IPS DF 4.7 (cell line): ENCODE data around the gene TPM4.
"Not testable (repeated sequence)": the region's sequence is repeated elsewhere in the genome, so short reads cannot be mapped to it uniquely, and the experiment has no call there.

ENCODE experiments used
- DNase-seq: peaks from one replicate; pipeline ENCODE4 v3.0.0-alpha.2; 2013; ENCODE audit warnings: low spot score; ENCODE audit errors: extremely low read depth

Gene TPM4

DNA sequence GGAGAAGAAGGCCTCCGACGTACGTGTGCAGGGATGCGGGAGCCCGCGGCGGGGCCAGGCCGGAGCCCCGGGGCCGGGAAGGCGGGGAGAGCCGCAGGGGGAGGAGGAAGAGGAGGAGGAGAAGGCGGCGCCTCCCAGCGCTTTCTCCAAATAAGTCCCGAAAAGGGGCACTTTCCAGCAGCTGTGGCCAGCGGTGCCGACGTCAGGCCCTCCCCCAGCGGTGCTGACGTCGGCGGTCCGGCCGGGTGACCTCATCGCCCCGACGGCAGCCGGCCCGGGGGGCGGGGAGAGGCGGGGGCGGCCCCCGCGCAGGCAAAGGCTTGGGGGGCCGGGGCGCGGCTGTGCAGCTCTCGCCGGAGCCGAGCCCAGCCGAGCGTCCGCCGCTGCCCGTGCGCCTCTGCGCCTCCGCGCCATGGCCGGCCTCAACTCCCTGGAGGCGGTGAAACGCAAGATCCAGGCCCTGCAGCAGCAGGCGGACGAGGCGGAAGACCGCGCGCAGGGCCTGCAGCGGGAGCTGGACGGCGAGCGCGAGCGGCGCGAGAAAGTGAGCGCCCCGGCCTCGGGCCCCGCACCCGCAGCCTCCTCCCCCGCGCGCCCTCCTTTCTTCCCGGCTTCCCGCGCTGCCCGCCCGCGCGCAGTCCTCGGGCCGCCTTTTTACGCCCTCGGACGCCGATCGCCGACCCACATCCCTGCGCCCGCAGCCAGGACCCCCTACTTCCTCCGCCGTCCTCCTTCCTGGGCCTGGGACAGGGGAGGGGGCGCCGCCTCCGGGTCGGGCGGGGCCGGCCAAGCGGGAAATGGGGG is at the start of gene TPM4:
Gene TPM4 (plus strand): TSS at position 342 of the 804 bp plus-strand sequence. CDS start 71 bp downstream, at position 413.
- DNase-seq = no peak

DNA sequence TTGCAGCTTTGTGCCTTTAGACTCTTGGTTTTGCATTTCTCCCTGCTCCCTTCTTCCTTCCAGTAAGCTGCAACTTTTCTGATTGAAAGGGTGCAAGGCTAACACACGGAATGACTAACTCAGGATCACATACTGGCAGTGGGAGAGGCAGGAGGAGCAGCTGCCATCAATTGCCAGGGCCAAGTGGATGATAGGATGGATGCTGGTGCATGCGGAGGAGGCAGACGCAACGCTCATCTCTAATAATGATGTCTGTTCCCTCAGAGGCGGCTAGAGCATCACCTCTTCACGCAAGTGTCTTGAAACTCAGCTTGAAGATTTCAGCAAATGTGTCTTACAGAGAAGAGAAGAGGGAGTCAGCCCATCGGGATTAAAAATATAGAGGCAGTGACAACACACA is 49.5 kb upstream of the TPM4 start:
- DNase-seq = no peak

DNA sequence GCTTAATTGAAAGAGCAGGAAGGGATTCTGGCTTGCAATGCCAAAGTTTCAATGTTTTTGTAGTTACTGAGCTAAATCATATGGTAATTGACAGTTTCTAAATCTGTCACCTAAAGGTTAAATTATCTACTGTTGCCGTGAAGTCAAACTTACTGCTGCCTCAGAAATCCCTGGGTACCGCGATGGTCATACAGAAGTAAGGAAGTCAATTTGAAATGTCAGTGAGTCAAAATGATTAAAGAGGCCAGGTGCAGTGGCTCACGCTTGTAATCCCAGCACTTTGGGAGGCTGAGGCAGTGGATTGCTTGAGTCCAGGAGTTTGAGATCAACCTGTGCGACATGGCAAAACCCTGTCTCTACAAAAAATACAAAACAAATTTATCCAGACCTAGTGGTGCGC is 48.8 kb upstream of the TPM4 start:
- no peak for DNase-seq

DNA sequence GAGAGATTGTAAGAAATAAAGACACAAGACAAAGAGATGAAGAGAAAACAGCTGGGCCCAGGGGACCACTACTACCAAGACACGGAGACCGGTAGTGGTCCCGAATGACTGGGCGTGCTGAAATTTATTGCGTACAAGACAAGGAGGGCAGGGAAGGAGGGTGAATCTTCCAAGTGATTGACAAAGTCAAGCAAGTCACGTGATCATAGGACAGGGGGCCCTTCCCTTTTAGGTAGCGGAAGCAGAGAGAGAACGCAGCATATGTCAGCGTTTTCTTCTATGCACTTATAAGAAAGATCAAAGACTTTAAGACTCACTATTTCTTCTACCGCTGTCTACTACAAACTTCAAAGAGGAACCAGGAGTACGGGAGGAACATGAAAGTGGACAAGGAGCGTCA is 46.1 kb upstream of the TPM4 start:
- DNase-seq = not testable (repeated sequence)

GRCh38 chr19:16030964-16031871 is 45.1 kb upstream of the TPM4 start:
- DNase-seq = no peak

GRCh38 chr19:16031872-16032200 is 44.5 kb upstream of the TPM4 start:
- no peak for DNase-seq

DNA sequence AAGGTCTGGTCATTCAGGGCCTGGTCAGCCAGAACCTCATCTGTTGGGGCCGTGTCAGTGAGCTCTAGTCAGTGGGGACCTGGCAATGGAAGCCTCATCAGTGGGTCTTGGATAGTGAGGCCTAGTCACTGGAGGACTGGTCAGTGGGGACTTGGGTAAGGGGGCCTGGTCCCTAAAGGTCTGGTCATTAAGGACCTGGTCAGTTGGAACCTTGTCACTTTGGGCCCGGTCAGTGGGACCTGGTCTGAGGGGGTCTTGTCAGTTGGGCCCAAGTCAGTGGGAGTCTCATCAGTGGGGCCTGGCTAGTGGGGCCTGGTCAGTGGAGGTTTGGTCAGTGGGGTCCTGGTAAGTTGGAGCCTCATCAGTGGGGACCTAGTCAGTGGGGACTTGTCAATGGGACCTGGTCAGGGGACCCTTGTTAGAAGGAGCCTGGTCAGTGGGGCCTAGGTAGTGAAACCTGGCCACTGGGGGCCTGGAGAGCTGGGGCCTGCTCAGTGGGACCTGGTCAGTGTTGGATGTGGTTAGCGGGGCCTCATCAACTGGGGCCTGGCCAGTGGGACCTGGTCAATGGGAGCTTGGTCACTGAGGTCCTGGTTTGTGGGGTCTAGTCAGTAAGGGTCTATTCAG is 43.7 kb upstream of the TPM4 start:
- no peak for DNase-seq

GRCh38 chr19:16033136-16033530 is 43.2 kb upstream of the TPM4 start:
- no peak for DNase-seq

DNA sequence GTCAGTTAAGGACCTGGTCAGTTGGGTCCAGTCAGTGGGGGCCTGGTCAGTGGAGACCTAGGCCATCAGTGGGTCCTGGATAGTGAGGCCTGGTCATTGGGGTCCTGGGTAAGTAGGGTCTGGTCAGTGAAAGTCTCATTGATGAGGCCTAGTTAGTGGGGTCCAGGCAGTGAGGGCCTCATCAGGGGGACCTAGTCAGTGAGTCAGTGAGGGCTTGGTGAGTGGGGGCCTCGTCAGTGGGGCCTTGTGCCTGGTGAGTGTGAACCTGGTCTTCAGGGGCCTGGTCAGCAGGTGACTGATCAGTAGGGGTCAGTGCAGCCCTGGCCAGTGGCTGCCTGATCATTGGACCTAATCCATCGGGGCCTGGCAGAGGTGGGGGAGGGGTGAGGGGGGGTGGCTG is 42.6 kb upstream of the TPM4 start:
- DNase-seq = no peak

GRCh38 chr19:16034180-16034579 is 42.1 kb upstream of the TPM4 start:
- DNase-seq = no peak

DNA sequence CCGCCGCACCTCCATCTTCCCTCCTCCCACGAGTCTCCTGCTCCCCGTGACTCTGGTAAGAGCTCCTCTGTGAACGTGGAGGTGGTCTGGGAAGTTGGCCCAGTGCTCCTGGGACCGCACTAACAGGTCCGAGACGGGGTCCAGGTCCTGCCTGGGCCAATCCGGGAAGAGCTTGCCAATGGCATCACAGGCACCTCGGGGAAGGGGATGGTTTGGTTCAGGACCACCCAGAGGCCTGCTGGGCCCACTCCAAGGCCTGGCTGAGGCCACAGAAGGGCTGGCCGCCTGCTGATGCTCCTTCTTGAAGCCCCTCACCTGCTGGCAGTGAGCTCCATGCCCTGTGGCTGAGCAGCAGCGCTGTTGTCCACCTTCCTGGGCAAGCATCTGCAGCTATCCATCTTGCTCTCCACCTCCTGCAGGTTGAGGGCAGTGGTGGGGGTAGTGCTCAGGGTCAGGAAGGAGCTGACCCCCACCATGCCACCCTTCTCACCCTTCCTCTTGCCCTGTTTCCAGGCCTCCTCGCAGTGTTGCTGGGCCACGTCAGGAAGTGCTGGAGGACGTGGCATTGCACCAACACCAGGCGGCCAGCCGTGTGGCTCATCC is 41.2 kb upstream of the TPM4 start:
- no peak for DNase-seq

DNA sequence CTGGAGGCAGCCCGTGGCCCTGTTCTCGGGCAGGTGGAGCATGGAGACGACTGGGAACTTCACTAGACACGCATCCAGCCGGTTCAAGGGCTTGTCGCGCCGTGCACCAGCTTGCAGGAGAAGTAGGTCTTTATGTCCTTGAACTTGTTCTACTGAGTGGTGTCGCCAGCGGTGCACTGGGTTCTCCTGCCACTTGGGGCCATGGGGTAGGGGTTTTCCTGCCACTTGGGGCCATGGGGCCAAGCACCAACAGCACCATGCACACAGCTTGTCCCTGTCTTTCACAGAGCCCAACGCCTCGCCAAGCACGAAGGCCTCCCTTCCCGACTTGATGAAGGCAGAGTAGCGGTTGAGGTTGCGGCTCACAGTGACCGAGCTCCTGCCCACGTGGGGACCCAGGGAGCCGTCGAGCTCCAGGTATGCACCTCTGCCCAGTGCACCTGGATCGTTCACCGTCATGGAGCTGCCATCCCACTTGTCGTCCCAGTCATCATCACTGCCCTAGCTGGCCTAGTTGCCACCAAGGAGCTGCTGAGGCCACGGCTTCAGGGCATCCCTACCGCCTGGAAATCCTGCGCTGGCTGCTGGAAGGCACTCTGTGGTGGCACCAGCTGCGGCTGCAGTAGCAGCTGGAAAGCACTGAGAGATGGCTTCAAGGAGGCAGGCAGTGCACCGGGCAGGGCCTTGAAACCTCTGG is 40.5 kb upstream of the TPM4 start:
- no peak for DNase-seq

GRCh38 chr19:16036397-16036925 is 39.8 kb upstream of the TPM4 start:
- DNase-seq = no peak

- DNase-seq = no peak
Observed at GRCh38 chr19:16036941-16037340, 39.4 kb upstream of the TPM4 start.

DNA sequence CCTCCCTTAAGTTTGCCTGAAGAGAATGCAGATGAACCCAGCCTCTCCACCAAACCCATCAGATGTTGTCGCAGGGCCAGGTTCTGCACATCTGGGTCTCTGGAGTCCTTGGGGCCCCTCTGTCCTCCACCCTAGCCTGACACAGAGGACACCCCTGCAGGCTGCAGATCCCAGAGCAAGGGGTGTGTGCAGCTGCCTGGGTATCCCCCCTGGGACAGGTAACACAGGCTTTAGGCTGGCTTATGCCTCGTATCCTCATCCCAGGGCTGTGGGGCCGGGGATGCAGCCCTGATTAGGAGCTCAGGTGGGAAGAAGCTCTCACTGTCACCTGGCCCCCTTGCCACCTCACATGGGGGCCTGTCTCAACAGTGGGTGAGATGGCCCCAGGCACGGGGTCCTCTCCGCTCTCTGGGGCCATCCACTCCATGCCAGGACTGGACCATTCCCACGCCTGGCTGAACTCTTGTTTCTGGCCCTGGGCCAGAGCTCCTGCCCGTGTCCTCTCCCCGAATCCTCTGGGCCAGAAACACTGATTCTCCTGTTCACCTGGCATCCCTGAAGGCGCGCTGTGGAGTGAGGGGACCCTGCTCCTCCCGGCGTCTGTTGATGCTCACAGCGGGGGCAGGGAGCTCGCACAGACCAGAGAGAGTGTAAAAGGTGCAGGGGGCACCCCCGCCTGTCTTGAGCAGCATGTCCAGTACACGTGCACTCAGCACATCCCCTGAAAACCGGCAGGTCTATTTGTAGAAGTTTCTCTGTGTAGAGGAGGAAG is 38.7 kb upstream of the TPM4 start:
- DNase-seq = no peak

GRCh38 chr19:16038196-16038695 is 38.0 kb upstream of the TPM4 start:
- DNase-seq = no peak

DNA sequence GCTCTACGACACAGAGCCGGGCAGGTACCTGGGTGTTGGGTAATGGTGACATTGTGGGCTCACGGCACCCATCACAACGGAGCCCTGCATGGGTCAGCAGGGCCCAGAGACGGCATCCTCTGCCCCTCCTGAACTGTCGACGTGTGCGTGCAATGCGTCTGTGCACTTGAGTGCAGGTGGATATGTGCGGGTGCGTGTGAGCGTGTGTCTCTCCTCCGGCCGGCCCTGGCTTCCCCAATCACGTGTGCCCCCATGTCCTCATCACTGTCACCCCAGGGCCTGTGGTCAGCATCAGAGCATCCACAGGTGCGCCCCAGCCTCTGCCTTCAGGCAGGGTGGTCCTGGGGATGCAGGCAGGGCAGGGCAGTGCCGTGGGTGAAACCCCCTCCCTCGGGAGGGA is 37.2 kb upstream of the TPM4 start:
- DNase-seq = no peak

DNA sequence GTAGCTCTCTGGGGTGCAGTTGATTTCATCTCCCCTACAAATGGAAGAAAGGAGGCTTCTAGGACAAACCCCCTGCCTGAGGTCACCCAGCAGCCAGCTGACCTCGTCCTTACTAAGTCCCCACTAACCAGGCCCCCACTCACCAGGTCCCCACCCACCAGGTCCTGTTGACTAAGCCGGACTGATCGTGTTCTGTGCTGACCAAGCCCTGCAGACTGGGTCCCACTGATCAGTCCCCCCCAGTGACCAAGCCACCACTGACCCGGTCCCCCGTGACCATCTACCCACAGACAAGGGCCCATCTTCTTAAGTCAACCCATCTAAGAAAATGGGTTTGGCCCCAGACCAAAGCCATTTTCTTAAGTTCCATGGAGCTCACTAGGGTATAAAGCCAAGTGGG is 36.8 kb upstream of the TPM4 start:
- no peak for DNase-seq

- DNase-seq = no peak
Observed at GRCh38 chr19:16040642-16041041, 35.7 kb upstream of the TPM4 start.
